T-cell (primary cell): ENCODE measurements around the gene PRKN. TPM values are rescaled to one million over a fixed set of nuclear protein-coding genes. Genes with fewer than 3 reads are reported as not detected.

ENCODE experiments used
- ATAC-seq, 4 experiments: fragments of 200-7000 bp in 3 of 4; fragments of 150-1000 bp in 1 of 4; cut with Tn5 transposase; replicated peaks in 1 of 4; 1 replicate in 3 of 4; 2 replicates in 1 of 4; pipeline ENCODE4 v1.10.0; 2021; ENCODE audit warnings: moderate library complexity in 3 of 4, mild to moderate bottlenecking in 2 of 4, moderate number of reproducible peaks in 1 of 4
- CTCF ChIA-PET, 2 donors: fragments of 300-600 bp; sonication (Branson Sonifier 250); formaldehyde crosslinking; loops; one replicate each; lab custom pipeline; 2022; ENCODE audit warnings: antibody characterized with exemption in 2 of 2; lab: Charles Lee
- POLR2A ChIA-PET, 2 donors: fragments of 300-600 bp; sonication (Branson Sonifier 250); formaldehyde crosslinking; loops; one replicate each; lab custom pipeline; 2022; ENCODE audit warnings: antibody characterized with exemption in 2 of 2; lab: Charles Lee
- DNase-seq, 35 experiments: peaks; one replicate each; pipeline versions ENCODE4 v3.0.0 to v3.0.0-alpha.2; 2013 to 2023
- H3K27ac ChIP-seq: one replicate; pipeline ENCODE4 v1.5.1; 2013; ENCODE audit warnings: low read length
- H3K27me3 ChIP-seq, 2 experiments: replicated peaks in 1 of 2; 1 replicate in 1 of 2; 2 replicates in 1 of 2; pipeline versions ENCODE4 v1.6.1 to v1.7.0; 2013; ENCODE audit warnings: low read length in 1 of 2, mixed read lengths in 1 of 2; ENCODE audit not compliant: control insufficient read depth in 2 of 2, insufficient read depth in 2 of 2; ENCODE audit errors: extremely low read depth in 1 of 2
- H3K36me3 ChIP-seq, 2 donors: 1 replicate in 1 of 2; 2 replicates in 1 of 2; pipeline versions ENCODE4 v1.6.1 to v1.7.0; 2013; ENCODE audit warnings: low read length in 1 of 2; ENCODE audit not compliant: control insufficient read depth in 2 of 2, insufficient read depth in 1 of 2; ENCODE audit errors: extremely low read depth in 1 of 2
- H3K4me1 ChIP-seq, 2 experiments: 1 replicate in 1 of 2; 2 replicates in 1 of 2; pipeline versions ENCODE4 v1.6.1 to v1.7.0; 2013; ENCODE audit warnings: low read length in 2 of 2, mixed read lengths in 1 of 2; ENCODE audit not compliant: insufficient read depth in 2 of 2, control insufficient read depth in 1 of 2; ENCODE audit errors: extremely low read depth in 1 of 2
- H3K4me3 ChIP-seq, 2 donors: 1 replicate in 1 of 2; 2 replicates in 1 of 2; pipeline versions ENCODE4 v1.5.1 to v1.7.0; 2013; ENCODE audit warnings: mild to moderate bottlenecking in 2 of 2, low read length in 1 of 2, moderate library complexity in 1 of 2; ENCODE audit not compliant: control insufficient read depth in 1 of 2; ENCODE audit errors: extremely low read depth in 1 of 2
- H3K9me3 ChIP-seq: 2 replicates; pipeline ENCODE4 v1.7.0; 2013
- H3K27ac Mint-ChIP-seq, 2 donors: one replicate each; pipeline ENCODE4 v1.8.0; 2020 to 2021; ENCODE audit warnings: mild to moderate bottlenecking in 2 of 2, mixed read lengths in 2 of 2
- H3K27me3 Mint-ChIP-seq, 2 donors: one replicate each; pipeline ENCODE4 v1.8.0; 2021 to 2022; ENCODE audit warnings: mixed read lengths in 2 of 2
- H3K36me3 Mint-ChIP-seq: one replicate; pipeline ENCODE4 v1.8.0; 2021; ENCODE audit warnings: mixed read lengths
- H3K4me1 Mint-ChIP-seq, 3 donors: one replicate each; pipeline ENCODE4 v1.8.0; 2020 to 2022; ENCODE audit warnings: mixed read lengths in 3 of 3, mild to moderate bottlenecking in 1 of 3
- H3K4me3 Mint-ChIP-seq, 3 donors: one replicate each; pipeline ENCODE4 v1.8.0; 2020 to 2022; ENCODE audit warnings: mild to moderate bottlenecking in 3 of 3, mixed read lengths in 3 of 3, moderate library complexity in 3 of 3
- H3K9me3 Mint-ChIP-seq, 3 donors: one replicate each; pipeline ENCODE4 v1.8.0; 2020 to 2022; ENCODE audit warnings: mixed read lengths in 3 of 3
- WGBS: methylation state at CpG from one replicate; pipeline ENCODE4 v1.1.5; 2013; ENCODE audit warnings: missing lambda C conversion rate; ENCODE audit not compliant: insufficient coverage; 5-methylcytosine and 5-hydroxymethylcytosine counted together
- total RNA-seq, 35 experiments: library from RNA in 6 of 35; stranded (reverse) in 6 of 35; fragments of 120-200 nt in 1 of 35; gene quantifications; one replicate each; pipeline versions ENCODE4 v1.2.1 to v1.2.4 and lab custom pipeline; 2013 to 2026

Gene PRKN
- total RNA-seq, 5 donors from 2014 or later (not counting 1 experiment from before 2014, with no cell fraction given), result 3.4 to 7.7 (median 6.1) TPM

DNA sequence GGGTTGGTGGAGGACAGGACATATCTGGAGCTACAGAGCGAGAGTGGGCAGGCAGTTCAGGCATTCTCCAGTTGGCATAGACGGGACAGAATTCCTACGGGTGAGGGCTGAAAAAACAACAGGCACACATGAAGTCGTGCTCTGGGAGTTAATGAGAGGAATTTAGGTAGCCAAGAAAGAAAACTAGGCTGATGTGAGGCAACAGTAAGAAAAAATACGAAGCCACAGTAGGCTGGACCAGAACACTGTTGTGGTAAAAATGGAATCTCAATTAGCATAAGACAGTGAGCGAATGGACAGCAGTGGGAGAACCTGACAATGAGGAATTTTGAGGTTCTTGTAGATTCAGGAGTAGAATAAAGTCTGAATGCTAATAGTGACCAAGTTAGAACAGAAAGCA lies 965.6 kb downstream of the PRKN start:
- no peaks in the 10 kb centered on the region for H3K4me1 ChIP-seq
- H3K9me3 ChIP-seq, result no peaks in the 10 kb centered on the region
- no peak overlapping the region for H3K4me3 ChIP-seq
- no peaks in the 10 kb centered on the region for H3K4me1 Mint-ChIP-seq
- 85% methylated on average over 6 of the region's 6 CpGs for WGBS
- no peaks in the 10 kb centered on the region for H3K27me3 ChIP-seq
- H3K27ac ChIP-seq, result no peak overlapping the region
- H3K36me3 Mint-ChIP-seq, result no peaks in the 10 kb centered on the region
- no peak overlapping the region for H3K4me3 Mint-ChIP-seq
- H3K36me3 ChIP-seq, result no peaks in the 10 kb centered on the region
- H3K27me3 Mint-ChIP-seq, result no peaks in the 10 kb centered on the region
- CTCF ChIA-PET, result no interaction called here
- H3K27ac Mint-ChIP-seq, result no peak overlapping the region
- POLR2A ChIA-PET, result no interaction called here
- ATAC-seq, result no peak
- no peak for DNase-seq
- peaks cover 0 to 9% (median 0%) of the 10 kb centered on the region in 3 donors for H3K9me3 Mint-ChIP-seq

DNA sequence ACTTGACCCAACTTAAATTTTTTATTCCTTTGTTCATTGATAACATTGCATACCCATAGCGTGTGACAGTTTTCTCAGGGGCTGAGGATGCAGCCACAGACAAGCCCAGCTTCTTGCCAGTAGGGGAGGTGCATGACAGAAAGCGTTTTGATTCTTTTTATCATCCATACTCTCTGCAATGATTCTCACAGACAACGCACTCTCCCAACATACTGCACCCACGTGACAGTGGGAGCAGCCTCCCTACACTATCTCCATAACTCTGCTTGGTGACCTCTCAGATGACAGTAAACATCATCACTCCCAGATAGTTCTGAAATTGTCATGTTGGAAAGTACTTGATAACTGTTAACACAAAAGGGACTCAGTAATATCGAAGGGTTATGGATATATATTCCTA lies 972.5 kb downstream of the PRKN start:
- H3K4me1 Mint-ChIP-seq, result no peaks in the 10 kb centered on the region
- H3K27ac Mint-ChIP-seq, result no peak overlapping the region
- no peak for ATAC-seq

DNA sequence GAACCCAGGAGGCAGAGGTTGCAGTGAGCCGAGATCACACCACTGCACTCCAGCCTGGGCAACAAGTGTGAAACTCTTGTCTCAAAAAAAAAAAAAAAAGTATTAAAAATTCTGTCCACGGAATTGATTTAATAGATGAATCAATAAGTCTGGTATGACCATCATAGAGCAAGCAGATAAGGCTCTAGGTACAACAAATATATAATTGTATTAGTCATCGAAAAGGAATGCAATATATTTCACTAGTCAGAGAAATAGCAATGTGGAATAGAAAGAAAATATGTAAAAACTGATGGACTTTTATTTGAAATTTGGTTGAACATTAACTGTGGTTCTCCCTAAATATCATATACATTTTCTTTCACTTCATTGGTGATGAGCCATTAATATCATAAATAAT lies 976.9 kb downstream of the PRKN start:
- peaks cover 0 to 3% (median 0%) of the 10 kb centered on the region in 3 donors for H3K9me3 Mint-ChIP-seq
- no peak for ATAC-seq

More for the DNA sequence above, 972.5 kb downstream of the PRKN start:
- ChIA-PET CTCF (no interaction called here), POLR2A (no interaction called here)
- no peaks in the 10 kb centered on the region for H3K27me3 ChIP-seq
- Mint-ChIP-seq H3K9me3 (peaks cover 0 to 3% (median 0%) of the 10 kb centered on the region in 3 donors), H3K4me3 (no peak overlapping the region), H3K27me3 (no peaks in the 10 kb centered on the region), H3K36me3 (no peaks in the 10 kb centered on the region)
- H3K27ac ChIP-seq, result no peak overlapping the region
- 80% methylated on average over 2 of the region's 5 CpGs for WGBS
- H3K4me3 ChIP-seq, result no peak overlapping the region
- no peak for DNase-seq
- H3K36me3 ChIP-seq, result no peaks in the 10 kb centered on the region
- H3K4me1 ChIP-seq, result no peaks in the 10 kb centered on the region
- H3K9me3 ChIP-seq, result no peaks in the 10 kb centered on the region

DNA sequence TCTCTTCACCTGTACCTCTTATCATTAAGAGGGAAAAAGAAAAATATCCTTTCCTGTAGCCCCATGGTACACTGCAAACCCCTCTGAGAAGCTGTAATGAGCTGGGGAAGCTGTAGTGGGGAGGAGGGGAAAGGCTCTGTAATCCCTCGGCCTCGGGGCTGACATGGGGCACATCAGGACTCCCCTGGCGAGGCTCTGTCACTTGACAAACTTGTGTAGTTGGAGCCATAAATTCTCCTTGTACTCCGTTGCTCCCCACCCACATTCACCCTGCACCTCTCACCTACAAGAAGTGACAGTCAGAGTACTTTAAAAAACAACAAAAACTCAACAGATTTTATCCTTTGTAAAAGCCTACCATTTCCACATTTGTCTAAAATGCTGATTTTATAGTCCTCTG lies 978.0 kb downstream of the PRKN start:
- DNase-seq (no peak), ATAC-seq (no peak)
- H3K9me3 ChIP-seq, result no peaks in the 10 kb centered on the region
- H3K4me3 ChIP-seq, result no peak overlapping the region
- Mint-ChIP-seq H3K4me1 (no peaks in the 10 kb centered on the region), H3K27me3 (no peaks in the 10 kb centered on the region), H3K36me3 (peaks cover 1% of the 10 kb centered on the region), H3K9me3 (peaks cover 0 to 3% (median 0%) of the 10 kb centered on the region in 3 donors), H3K27ac (no peak overlapping the region), H3K4me3 (no peak overlapping the region)
- H3K36me3 ChIP-seq, result no peaks in the 10 kb centered on the region
- POLR2A ChIA-PET, result no interaction called here
- CTCF ChIA-PET, result no interaction called here
- H3K27me3 ChIP-seq, result peaks cover 0 to 4% of the 10 kb centered on the region in 2 experiments
- H3K4me1 ChIP-seq, result no peaks in the 10 kb centered on the region
- no peak overlapping the region for H3K27ac ChIP-seq
- 40% methylated on average over 2 of the region's 4 CpGs for WGBS

More for the DNA sequence above, 976.9 kb downstream of the PRKN start:
- no CpG with 5 or more reads among the region's 3 CpGs for WGBS
- H3K36me3 Mint-ChIP-seq, result no peaks in the 10 kb centered on the region
- no peak overlapping the region for H3K27ac Mint-ChIP-seq
- no peaks in the 10 kb centered on the region for H3K27me3 Mint-ChIP-seq
- Histone ChIP-seq H3K27ac (no peak overlapping the region), H3K36me3 (no peaks in the 10 kb centered on the region), H3K4me1 (no peaks in the 10 kb centered on the region), H3K4me3 (no peak overlapping the region), H3K27me3 (peaks cover 0 to 4% of the 10 kb centered on the region in 2 experiments), H3K9me3 (no peaks in the 10 kb centered on the region)
- POLR2A ChIA-PET, result no interaction called here
- no peak overlapping the region for H3K4me3 Mint-ChIP-seq
- no peak for DNase-seq
- CTCF ChIA-PET, result interaction anchor here (0.6 to 0.7 kb wide), 2 partner anchors 684 to 1015 kb away, joined by 3 to 5 read pairs; no protein-coding TSS in a partner anchor
- no peaks in the 10 kb centered on the region for H3K4me1 Mint-ChIP-seq

DNA sequence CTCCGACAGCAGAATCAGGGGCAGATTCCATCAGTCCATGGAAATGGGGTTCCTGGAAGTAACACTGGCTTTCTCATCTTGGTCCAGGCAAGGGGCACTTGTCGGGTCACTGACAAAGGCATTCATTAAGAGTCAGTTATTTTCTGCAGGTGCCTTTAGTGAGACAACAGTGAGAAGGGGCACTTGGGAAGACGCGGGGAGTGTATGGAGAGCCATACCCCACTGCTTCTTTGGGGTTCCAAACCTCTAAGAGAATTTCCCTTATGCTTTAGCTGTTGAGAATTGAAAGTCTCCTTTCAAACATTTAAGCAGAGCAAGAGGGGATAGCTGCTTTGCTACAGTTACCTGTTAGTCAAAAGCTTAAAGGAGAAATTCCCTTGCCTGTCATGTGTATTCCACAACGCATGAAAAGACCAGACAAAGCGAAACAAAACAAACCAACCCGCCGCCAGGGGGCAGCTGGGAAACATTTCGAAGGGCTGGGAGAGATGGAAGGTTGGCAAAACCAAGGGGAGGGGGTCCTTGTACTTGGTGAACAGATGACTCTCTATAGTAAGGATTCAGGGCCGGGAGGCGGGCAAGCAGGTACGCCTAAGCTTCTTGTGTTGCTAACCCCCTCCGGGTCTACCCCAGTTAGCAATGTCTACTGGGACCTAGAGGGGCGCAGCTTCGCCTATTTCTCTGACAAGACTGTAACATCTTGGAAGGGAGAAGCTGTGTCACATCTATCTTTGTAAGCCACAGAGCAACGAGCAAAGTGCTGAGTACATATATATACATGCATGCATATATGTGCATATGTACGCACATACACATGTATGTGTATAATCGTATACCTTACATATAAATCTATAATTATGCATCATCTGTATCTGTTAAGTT lies 978.8 kb downstream of the PRKN start:
- Histone ChIP-seq H3K27me3 (peaks cover 0 to 4% of the 10 kb centered on the region in 2 experiments), H3K4me1 (no peaks in the 10 kb centered on the region), H3K4me3 (no peak overlapping the region), H3K27ac (no peak overlapping the region), H3K9me3 (no peaks in the 10 kb centered on the region), H3K36me3 (no peaks in the 10 kb centered on the region)
- no peak overlapping the region for H3K4me3 Mint-ChIP-seq
- POLR2A ChIA-PET, result no interaction called here
- ATAC-seq (no peak), DNase-seq (peak in 4 of 35 experiments; percentile 1 to 3 (median 2))
- H3K9me3 Mint-ChIP-seq, result peaks cover 0 to 3% (median 0%) of the 10 kb centered on the region in 3 donors
- 66% methylated on average over 4 of the region's 18 CpGs for WGBS
- peaks cover 4% of the 10 kb centered on the region for H3K36me3 Mint-ChIP-seq
- no peaks in the 10 kb centered on the region for H3K4me1 Mint-ChIP-seq
- CTCF ChIA-PET, result no interaction called here
- H3K27ac Mint-ChIP-seq, result no peak overlapping the region
- H3K27me3 Mint-ChIP-seq, result no peaks in the 10 kb centered on the region

DNA sequence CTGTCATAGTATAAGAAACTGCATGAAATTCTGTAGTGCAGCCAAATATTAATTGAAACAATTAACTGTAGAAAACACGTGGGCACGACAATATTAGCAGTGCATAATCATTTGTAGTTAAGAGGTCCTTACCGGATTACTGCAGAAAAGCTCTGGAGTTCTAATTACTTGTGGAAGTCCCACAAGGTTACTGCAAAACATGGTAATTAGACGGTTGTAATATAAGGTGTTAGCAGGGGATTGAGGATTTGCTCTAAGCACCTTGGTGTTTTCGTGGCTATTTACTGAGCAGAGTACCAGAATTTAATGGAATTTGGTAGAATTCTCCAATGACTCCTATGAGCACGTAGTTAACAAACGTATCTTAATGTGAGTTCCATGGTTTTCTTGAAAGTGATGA lies 980.1 kb downstream of the PRKN start:
- no peak overlapping the region for H3K4me3 Mint-ChIP-seq
- ATAC-seq, result no peak

More for the DNA sequence above, 980.1 kb downstream of the PRKN start:
- peaks cover 0 to 4% of the 10 kb centered on the region in 2 experiments for H3K27me3 ChIP-seq
- no peak for DNase-seq
- H3K4me1 ChIP-seq, result no peaks in the 10 kb centered on the region
- POLR2A ChIA-PET, result no interaction called here
- 91% methylated on average over 5 of the region's 7 CpGs for WGBS
- H3K36me3 Mint-ChIP-seq, result peaks cover 4% of the 10 kb centered on the region
- H3K36me3 ChIP-seq, result no peaks in the 10 kb centered on the region
- H3K27ac ChIP-seq, result no peak overlapping the region
- H3K4me1 Mint-ChIP-seq, result no peaks in the 10 kb centered on the region
- no peaks in the 10 kb centered on the region for H3K27me3 Mint-ChIP-seq
- no peaks in the 10 kb centered on the region for H3K9me3 ChIP-seq
- no peak overlapping the region for H3K4me3 ChIP-seq
- H3K9me3 Mint-ChIP-seq, result peaks cover 0 to 3% (median 3%) of the 10 kb centered on the region in 3 donors
- CTCF ChIA-PET, result no interaction called here
- no peak overlapping the region for H3K27ac Mint-ChIP-seq
